ENCODE measurements around the gene CLN6.

DNA sequence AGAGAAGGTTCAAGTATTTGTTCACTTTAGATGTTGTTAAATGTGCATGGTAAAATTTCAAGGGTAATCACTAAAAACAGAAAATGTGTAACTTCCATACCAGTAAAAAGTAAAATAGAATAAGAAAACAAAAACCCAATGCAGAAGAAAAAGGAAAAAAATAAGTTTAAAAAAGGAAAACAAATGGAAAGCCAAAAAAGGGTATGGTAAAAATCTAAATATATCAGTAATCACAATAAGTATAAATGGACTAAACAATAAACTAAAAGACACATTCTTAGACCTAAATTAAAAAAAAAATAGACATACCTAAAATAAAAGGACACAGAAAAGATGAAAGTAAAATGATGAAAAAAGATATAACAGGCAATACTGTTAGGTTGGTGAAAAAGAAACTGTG, 9.5 kb upstream of the CLN6 start:
- TF ChIP-seq EZH2 (IDR thresholded peaks at IDR 0.05; ENCODE audit: insufficient read depth, poor library complexity, severe bottlenecking) = no peak
- TF ChIP-seq EZH2phosphoT487 (IDR thresholded peaks at IDR 0.05; ENCODE audit: insufficient read depth, low read depth) = no peak

Data from GM23248 (cell line).